Suprapubic skin (tissue), 4 donors: Measurements from ENCODE around the gene LMBRD1. TPM values are rescaled to one million over a fixed set of nuclear protein-coding genes. Genes with fewer than 3 reads are reported as not detected.

Source experiments
- DNase-seq, 2 donors: peaks; one replicate each; pipeline ENCODE4 v3.0.0-alpha.2; 2019; ENCODE audit warnings: low spot score in 2 of 2
- H3K27ac ChIP-seq: fragments of 200-600 bp; sonication (generic); one replicate; pipeline ENCODE4 v1.5.1; 2019
- H3K27me3 ChIP-seq: fragments of 200-600 bp; sonication (generic); one replicate; pipeline ENCODE4 v1.5.1; 2019
- H3K36me3 ChIP-seq: fragments of 200-600 bp; sonication (generic); one replicate; pipeline ENCODE4 v1.5.1; 2019
- H3K4me1 ChIP-seq: fragments of 200-600 bp; sonication (generic); one replicate; pipeline ENCODE4 v1.5.1; 2019
- H3K4me3 ChIP-seq: fragments of 200-600 bp; sonication (generic); one replicate; pipeline ENCODE4 v1.5.1; 2019; ENCODE audit warnings: mild to moderate bottlenecking
- H3K9me3 ChIP-seq: fragments of 200-600 bp; sonication (generic); one replicate; pipeline ENCODE4 v1.5.1; 2019
- EP300 ChIP-seq: sonication (generic); formaldehyde crosslinking; IDR thresholded peaks from one replicate; pipeline ENCODE4 v1.6.1; 2017; ENCODE audit warnings: antibody characterized with exemption
- POLR2A ChIP-seq, 2 donors: fragments of 450-650 bp; IDR thresholded peaks; one replicate each; pipeline ENCODE4 v1.6.1; 2017; ENCODE audit warnings: antibody characterized with exemption in 2 of 2, mild to moderate bottlenecking in 2 of 2, moderate library complexity in 2 of 2
- POLR2AphosphoS5 ChIP-seq, 3 donors: sonication (generic); formaldehyde crosslinking; IDR thresholded peaks; one replicate each; pipeline ENCODE4 v1.6.1; 2017; ENCODE audit warnings: antibody characterized with exemption in 3 of 3
- WGBS: methylation state at CpG from one replicate; pipeline ENCODE4 v1.1.5; 2018; 5-methylcytosine and 5-hydroxymethylcytosine counted together
- total RNA-seq, 4 donors: library from RNA; depleted of rRNA; stranded (reverse); fragments of >200 nt; gene quantifications; one replicate each; pipeline ENCODE4 v1.1.0, GENCODE V29; 2016
- TF ChIP-seq, protein P1 (sequence below), 2 donors: fragments of 200-600 bp in 1 of 2; fragments of 450-650 bp in 1 of 2; sonication (generic) in 1 of 2; IDR thresholded peaks; one replicate each; pipeline ENCODE4 v1.5.1; 2016 to 2019; ENCODE audit warnings: antibody characterized with exemption in 2 of 2, mild to moderate bottlenecking in 1 of 2, moderate library complexity in 1 of 2

The LMBRD1 gene
- total RNA-seq, 4 donors from 2014 or later, result 43.5 to 58.6 (median 47.5) TPM

GRCh38 chr6:69665437-69665836 lies 131.4 kb downstream of the LMBRD1 start:
- H3K4me3 ChIP-seq, result no peak overlapping the region
- H3K27ac ChIP-seq, result no peak overlapping the region
- H3K27me3 ChIP-seq, result no peaks in the 10 kb centered on the region
- TF ChIP-seq POLR2A (IDR thresholded peaks at IDR 0.05), result no peak
- no peak for TF ChIP-seq EP300
- TF ChIP-seq POLR2AphosphoS5 (IDR thresholded peaks at IDR 0.05), result no peak
- TF ChIP-seq, protein P1, sequence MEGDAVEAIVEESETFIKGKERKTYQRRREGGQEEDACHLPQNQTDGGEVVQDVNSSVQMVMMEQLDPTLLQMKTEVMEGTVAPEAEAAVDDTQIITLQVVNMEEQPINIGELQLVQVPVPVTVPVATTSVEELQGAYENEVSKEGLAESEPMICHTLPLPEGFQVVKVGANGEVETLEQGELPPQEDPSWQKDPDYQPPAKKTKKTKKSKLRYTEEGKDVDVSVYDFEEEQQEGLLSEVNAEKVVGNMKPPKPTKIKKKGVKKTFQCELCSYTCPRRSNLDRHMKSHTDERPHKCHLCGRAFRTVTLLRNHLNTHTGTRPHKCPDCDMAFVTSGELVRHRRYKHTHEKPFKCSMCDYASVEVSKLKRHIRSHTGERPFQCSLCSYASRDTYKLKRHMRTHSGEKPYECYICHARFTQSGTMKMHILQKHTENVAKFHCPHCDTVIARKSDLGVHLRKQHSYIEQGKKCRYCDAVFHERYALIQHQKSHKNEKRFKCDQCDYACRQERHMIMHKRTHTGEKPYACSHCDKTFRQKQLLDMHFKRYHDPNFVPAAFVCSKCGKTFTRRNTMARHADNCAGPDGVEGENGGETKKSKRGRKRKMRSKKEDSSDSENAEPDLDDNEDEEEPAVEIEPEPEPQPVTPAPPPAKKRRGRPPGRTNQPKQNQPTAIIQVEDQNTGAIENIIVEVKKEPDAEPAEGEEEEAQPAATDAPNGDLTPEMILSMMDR (IDR thresholded peaks at IDR 0.05), result no peak
- DNase-seq, result no peak
- no peaks in the 10 kb centered on the region for H3K9me3 ChIP-seq
- H3K36me3 ChIP-seq, result peaks cover 3% of the 10 kb centered on the region
- no peaks in the 10 kb centered on the region for H3K4me1 ChIP-seq
- WGBS, result 92% methylated on average over 3 of the region's 3 CpGs

DNA sequence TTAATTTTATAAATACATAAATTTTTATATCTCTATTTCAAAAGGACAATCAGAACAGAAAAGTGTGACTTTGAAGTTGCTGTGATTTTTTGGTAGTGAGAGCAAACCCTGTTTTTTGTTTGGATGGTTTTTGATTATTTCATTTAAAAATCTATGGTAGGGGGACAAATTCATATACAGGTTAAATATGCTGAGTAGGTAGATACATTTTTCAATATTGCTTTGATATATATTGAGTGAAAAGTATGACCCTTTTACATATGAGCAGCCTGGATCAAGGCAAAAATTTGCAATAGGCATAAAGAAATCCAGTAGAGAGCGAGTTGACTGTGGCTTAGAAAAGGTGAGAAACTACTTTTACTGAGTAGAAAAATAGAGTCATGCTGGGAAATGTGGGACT lies 132.3 kb downstream of the LMBRD1 start:
- Histone ChIP-seq H3K27ac (no peak overlapping the region), H3K9me3 (no peaks in the 10 kb centered on the region), H3K4me3 (no peak overlapping the region), H3K27me3 (no peaks in the 10 kb centered on the region), H3K4me1 (no peaks in the 10 kb centered on the region), H3K36me3 (no peaks in the 10 kb centered on the region)
- no peak for TF ChIP-seq EP300
- no peak for TF ChIP-seq POLR2AphosphoS5 (IDR thresholded peaks at IDR 0.05)
- TF ChIP-seq, protein P1 (IDR thresholded peaks at IDR 0.05), result no peak
- no peak for TF ChIP-seq POLR2A (IDR thresholded peaks at IDR 0.05)
- DNase-seq, result no peak
- WGBS, result 88% methylated on average over 1 of the region's 1 CpG

DNA sequence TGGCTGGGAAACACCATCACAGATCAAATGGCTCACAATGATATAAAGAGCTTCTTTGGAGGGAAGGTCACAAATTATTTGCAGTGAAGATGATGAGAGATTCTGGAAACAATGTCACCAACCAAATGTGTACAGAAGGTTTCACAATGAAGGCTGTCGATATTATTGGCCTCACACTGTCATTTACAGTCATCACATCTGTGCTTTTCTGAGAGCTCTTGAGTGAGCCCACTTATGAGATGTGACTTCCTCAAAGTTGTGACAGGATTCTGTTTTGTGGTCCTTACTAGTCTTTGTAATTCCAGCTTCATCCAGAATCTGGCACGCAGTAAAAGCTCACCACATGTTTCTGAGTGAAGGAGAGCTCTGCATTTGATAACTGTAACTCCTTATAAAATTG lies 133.6 kb downstream of the LMBRD1 start:
- Histone ChIP-seq H3K9me3 (no peaks in the 10 kb centered on the region), H3K27me3 (no peaks in the 10 kb centered on the region), H3K4me3 (no peak overlapping the region), H3K36me3 (no peaks in the 10 kb centered on the region), H3K4me1 (no peaks in the 10 kb centered on the region), H3K27ac (no peak overlapping the region)
- 73% methylated on average over 2 of the region's 2 CpGs for WGBS
- no peak for TF ChIP-seq POLR2A (IDR thresholded peaks at IDR 0.05)
- no peak for DNase-seq

DNA sequence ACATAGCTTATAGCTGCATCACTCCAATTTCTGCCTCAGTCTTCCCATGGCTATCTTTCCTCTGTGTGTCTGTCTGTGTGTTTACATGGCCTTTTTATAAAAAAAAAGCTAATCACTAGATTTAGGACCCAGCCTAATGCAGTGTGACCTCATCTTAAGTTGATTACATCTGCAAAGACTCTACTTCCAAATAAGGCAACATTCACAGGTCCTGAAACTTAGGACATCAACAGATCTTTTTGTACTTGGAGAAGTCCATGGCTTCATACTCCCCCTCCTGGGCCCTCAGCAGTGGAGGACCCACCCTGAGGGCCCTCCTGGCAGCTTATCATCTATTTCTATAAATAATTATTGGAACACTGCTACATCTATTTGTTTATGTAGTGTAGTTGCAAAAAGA lies 146.1 kb downstream of the LMBRD1 start:
- no peak for DNase-seq
- TF ChIP-seq POLR2AphosphoS5 (IDR thresholded peaks at IDR 0.05) (no peak), POLR2A (IDR thresholded peaks at IDR 0.05) (no peak), EP300 (no peak)
- TF ChIP-seq, protein P1 (IDR thresholded peaks at IDR 0.05), result no peak
- Histone ChIP-seq H3K27me3 (peaks cover 3% of the 10 kb centered on the region), H3K36me3 (no peaks in the 10 kb centered on the region), H3K4me1 (no peaks in the 10 kb centered on the region), H3K27ac (no peak overlapping the region), H3K9me3 (no peaks in the 10 kb centered on the region), H3K4me3 (no peak overlapping the region)

GRCh38 chr6:69647726-69648125 lies 149.1 kb downstream of the LMBRD1 start:
- no peak overlapping the region for H3K27ac ChIP-seq
- no peak for TF ChIP-seq POLR2A (IDR thresholded peaks at IDR 0.05)
- TF ChIP-seq, protein P1 (IDR thresholded peaks at IDR 0.05), result no peak
- TF ChIP-seq EP300, result no peak
- TF ChIP-seq POLR2AphosphoS5 (IDR thresholded peaks at IDR 0.05), result no peak
- no peaks in the 10 kb centered on the region for H3K4me1 ChIP-seq
- no peak for DNase-seq
- no peak overlapping the region for H3K4me3 ChIP-seq
- H3K9me3 ChIP-seq, result no peaks in the 10 kb centered on the region
- 47% methylated on average over 2 of the region's 2 CpGs for WGBS
- H3K36me3 ChIP-seq, result no peaks in the 10 kb centered on the region
- no peaks in the 10 kb centered on the region for H3K27me3 ChIP-seq

DNA sequence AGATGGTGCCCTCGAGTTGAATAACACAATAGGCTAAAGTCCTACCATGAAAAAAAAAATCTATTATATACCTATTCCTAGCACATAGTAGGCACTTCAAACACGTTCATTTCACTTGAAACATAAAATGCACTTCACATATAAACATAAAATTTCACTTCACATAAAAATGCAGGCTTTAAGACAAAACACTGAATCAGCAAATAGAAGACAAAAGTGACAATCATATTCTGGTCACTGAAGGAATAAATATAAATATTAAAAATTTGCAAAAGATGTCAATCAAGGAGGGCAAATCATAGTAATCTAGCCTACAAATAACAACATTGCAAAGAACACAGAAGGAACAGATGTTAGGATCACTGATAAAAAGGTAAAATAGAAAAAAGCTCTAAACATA lies 153.1 kb downstream of the LMBRD1 start:
- H3K4me3 ChIP-seq, result no peak overlapping the region
- no peak overlapping the region for H3K27ac ChIP-seq
- H3K36me3 ChIP-seq, result no peaks in the 10 kb centered on the region
- TF ChIP-seq POLR2AphosphoS5 (IDR thresholded peaks at IDR 0.05) (no peak), EP300 (no peak), POLR2A (IDR thresholded peaks at IDR 0.05) (no peak)
- TF ChIP-seq, protein P1 (IDR thresholded peaks at IDR 0.05), result no peak
- H3K9me3 ChIP-seq, result no peaks in the 10 kb centered on the region
- 68% methylated on average over 2 of the region's 2 CpGs for WGBS
- no peaks in the 10 kb centered on the region for H3K4me1 ChIP-seq
- DNase-seq, result no peak
- H3K27me3 ChIP-seq, result no peaks in the 10 kb centered on the region
